ENCODE data around the gene CADM1. TPM values are rescaled to one million over a fixed set of nuclear protein-coding genes. Genes with fewer than 3 reads are reported as not detected.

Gene CADM1
- total and polyA plus RNA-seq, 4 donors: 13.0 to 40.6 (median 28.9) TPM

- no peak for TF ChIP-seq ZBTB33 (IDR thresholded peaks at IDR 0.05)
Measured at GRCh38 chr11:115330684-115331482, 173.3 kb downstream of the CADM1 start (continued).

- Histone ChIP-seq H3K27me3 (ENCODE audit: control insufficient read depth in 4 of 4, insufficient read depth in 4 of 4, low read length in 3 of 4) (no peaks in the 10 kb centered on the region), H3K36me3 (ENCODE audit: control insufficient read depth in 4 of 4, insufficient read depth in 3 of 4, low read depth in 1 of 4, low read length in 3 of 4) (no peaks in the 10 kb centered on the region), H3K27ac (ENCODE audit: low read depth in 1 of 2, low read length in 2 of 2) (no peak overlapping the region), H3K9me3 (ENCODE audit: control insufficient read depth in 4 of 4, low read length in 3 of 4) (no peaks in the 10 kb centered on the region), H3K4me1 (ENCODE audit: control insufficient read depth in 4 of 4, insufficient read depth in 4 of 4, low read length in 3 of 4) (peaks cover 0 to 10% (median 0%) of the 10 kb centered on the region in 4 donors), H3K9ac (ENCODE audit: low read depth in 1 of 2, low read length in 2 of 2) (no peak overlapping the region), H3K4me3 (ENCODE audit: low read depth in 1 of 3, low read length in 3 of 3) (no peak overlapping the region)
- 90% methylated on average over 2 of the region's 2 CpGs for WGBS
- TF ChIP-seq HNF4A (conservative IDR thresholded peaks at IDR 0.05): no peak
- TF ChIP-seq REST (IDR thresholded peaks at IDR 0.05): no peak
- TF ChIP-seq NR2F2 (IDR thresholded peaks at IDR 0.05): no peak
- no peak for TF ChIP-seq HNF4G (IDR thresholded peaks at IDR 0.05)
- TF ChIP-seq RAD21 (IDR thresholded peaks at IDR 0.05): no peak
- no peak for TF ChIP-seq CTCF (IDR thresholded peaks at IDR 0.05; ENCODE audit: low read depth, low read length, missing input control)
- no peak for TF ChIP-seq RXRA (IDR thresholded peaks at IDR 0.05)
- no peak for TF ChIP-seq TAF1 (conservative IDR thresholded peaks at IDR 0.05)
- no peak for TF ChIP-seq FOXA1 (IDR thresholded peaks at IDR 0.05)
- no peak for TF ChIP-seq ZBTB33 (IDR thresholded peaks at IDR 0.05)
- TF ChIP-seq JUND (IDR thresholded peaks at IDR 0.05): no peak
- no peak for TF ChIP-seq GABPA (IDR thresholded peaks at IDR 0.05 in 1 of 2, conservative IDR thresholded peaks at IDR 0.05 in 1 of 2)
- no peak for TF ChIP-seq MAX (IDR thresholded peaks at IDR 0.05)
- DNase-seq (ENCODE audit: low spot score): no peak
Measured at GRCh38 chr11:115326526-115326925, 177.7 kb downstream of the CADM1 start.

All from liver (tissue), 9 donors.